Subcutaneous abdominal adipose tissue (tissue), 5 donors: ENCODE measurements around the gene UPK1A.
"Not testable (repeated sequence)": the region's sequence is repeated elsewhere in the genome, so short reads cannot be mapped to it uniquely, and the experiment has no call there.

Source experiments
- H3K27ac ChIP-seq: one replicate; pipeline ENCODE4 v1.7.0; 2013; ENCODE audit warnings: low read depth, mild to moderate bottlenecking, inconsistent platforms, low read length, moderate library complexity
- H3K27me3 ChIP-seq, 5 donors: one replicate each; pipeline ENCODE4 v1.7.0; 2013; ENCODE audit warnings: low read length in 5 of 5, inconsistent platforms in 1 of 5; ENCODE audit not compliant: control insufficient read depth in 5 of 5, insufficient read depth in 4 of 5
- H3K36me3 ChIP-seq, 5 donors: one replicate each; pipeline ENCODE4 v1.7.0; 2013; ENCODE audit warnings: low read length in 5 of 5; ENCODE audit not compliant: control insufficient read depth in 5 of 5, insufficient read depth in 5 of 5
- H3K4me1 ChIP-seq, 5 donors: one replicate each; pipeline ENCODE4 v1.7.0; 2013; ENCODE audit warnings: low read length in 5 of 5, mild to moderate bottlenecking in 3 of 5, moderate library complexity in 1 of 5; ENCODE audit not compliant: control insufficient read depth in 5 of 5, insufficient read depth in 5 of 5
- H3K4me3 ChIP-seq, 5 donors: one replicate each; pipeline ENCODE4 v1.7.0; 2013; ENCODE audit warnings: low read length in 5 of 5, low read depth in 1 of 5
- H3K9ac ChIP-seq, 5 donors: one replicate each; pipeline ENCODE4 v1.7.0; 2013; ENCODE audit warnings: low read length in 5 of 5, mild to moderate bottlenecking in 4 of 5, moderate library complexity in 3 of 5
- H3K9me3 ChIP-seq, 5 donors: one replicate each; pipeline ENCODE4 v1.7.0; 2013; ENCODE audit warnings: low read length in 5 of 5; ENCODE audit not compliant: control insufficient read depth in 5 of 5
- donor health status: healthy.
- donor health status: healthy.
- donor health status: healthy.
- donor health status: healthy.
- donor health status: healthy.

Gene UPK1A

DNA sequence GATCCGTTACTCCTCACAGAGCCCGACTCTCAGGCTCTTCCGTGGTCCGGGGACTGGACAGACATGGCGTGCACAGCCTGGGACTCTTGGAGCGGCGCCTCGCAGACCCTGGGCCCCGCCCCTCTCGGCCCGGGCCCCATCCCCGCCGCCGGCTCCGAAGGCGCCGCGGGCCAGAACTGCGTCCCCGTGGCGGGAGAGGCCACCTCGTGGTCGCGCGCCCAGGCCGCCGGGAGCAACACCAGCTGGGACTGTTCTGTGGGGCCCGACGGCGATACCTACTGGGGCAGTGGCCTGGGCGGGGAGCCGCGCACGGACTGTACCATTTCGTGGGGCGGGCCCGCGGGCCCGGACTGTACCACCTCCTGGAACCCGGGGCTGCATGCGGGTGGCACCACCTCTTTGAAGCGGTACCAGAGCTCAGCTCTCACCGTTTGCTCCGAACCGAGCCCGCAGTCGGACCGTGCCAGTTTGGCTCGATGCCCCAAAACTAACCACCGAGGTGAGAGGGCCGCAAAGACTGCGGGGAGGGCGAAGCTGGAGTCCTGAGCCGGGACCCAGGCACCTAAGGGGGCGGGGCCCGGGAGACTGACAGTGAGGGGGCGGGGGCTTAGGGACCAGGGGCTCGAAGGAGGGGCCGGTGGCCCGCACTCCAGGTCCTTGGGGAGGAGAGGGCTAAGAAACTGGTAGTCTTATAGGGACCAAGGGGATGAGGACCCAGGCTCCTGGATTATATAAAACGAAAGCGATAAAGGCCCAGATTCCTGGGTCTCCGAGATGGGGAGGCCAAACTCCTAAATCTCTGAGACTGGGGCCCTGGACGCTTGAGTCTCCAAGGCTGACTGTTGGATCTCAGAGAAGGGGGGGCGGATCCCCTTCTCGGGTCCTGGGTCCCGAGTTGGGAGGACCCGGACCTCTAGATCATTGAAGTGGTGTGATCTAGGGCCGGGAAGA is 22.8 kb upstream of the UPK1A start:
- Histone ChIP-seq H3K36me3 (no peaks in the 10 kb centered on the region), H3K27ac (peak overlapping the region; percentile 85), H3K4me3 (peak overlapping the region; percentile 73 to 88 (median 78)), H3K9me3 (no peaks in the 10 kb centered on the region), H3K4me1 (peaks cover 3 to 65% (median 35%) of the 10 kb centered on the region in 5 donors), H3K27me3 (no peaks in the 10 kb centered on the region), H3K9ac (peak overlapping the region; percentile 48 to 88 (median 78))

DNA sequence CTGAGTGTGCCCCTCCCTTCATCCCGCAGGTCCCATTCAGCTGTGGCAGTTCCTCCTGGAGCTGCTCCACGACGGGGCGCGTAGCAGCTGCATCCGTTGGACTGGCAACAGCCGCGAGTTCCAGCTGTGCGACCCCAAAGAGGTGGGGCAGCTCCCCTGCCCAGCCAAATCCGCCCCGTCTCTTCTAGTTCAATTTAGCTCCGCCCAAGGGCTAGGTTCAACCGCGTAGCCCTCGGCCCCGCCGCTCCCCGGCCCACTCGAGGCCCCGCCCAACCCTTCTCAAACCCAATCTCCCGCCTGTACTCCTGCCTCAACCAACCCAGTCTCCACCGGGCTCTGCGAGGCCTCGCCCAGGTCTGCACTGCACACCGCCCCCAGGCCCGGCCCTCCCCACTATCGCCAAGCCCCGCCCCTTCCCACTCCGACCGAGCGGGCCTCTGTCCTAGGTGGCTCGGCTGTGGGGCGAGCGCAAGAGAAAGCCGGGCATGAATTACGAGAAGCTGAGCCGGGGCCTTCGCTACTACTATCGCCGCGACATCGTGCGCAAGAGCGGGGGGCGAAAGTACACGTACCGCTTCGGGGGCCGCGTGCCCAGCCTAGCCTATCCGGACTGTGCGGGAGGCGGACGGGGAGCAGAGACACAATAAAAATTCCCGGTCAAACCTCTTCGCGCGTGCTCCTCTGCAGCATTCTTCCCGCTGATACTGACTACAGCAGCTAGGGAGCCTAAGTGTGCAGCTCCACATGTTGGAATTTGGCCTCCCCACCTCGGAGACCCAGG is 21.9 kb upstream of the UPK1A start:
- H3K36me3 ChIP-seq = no peaks in the 10 kb centered on the region
- peak overlapping the region; percentile 85 for H3K27ac ChIP-seq
- no peaks in the 10 kb centered on the region for H3K27me3 ChIP-seq
- peaks cover 8 to 68% (median 38%) of the 10 kb centered on the region in 5 donors for H3K4me1 ChIP-seq
- peak overlapping the region; percentile 48 to 88 (median 78) for H3K9ac ChIP-seq
- no peaks in the 10 kb centered on the region for H3K9me3 ChIP-seq
- H3K4me3 ChIP-seq = peak overlapping the region; percentile 73 to 88 (median 78)

- Histone ChIP-seq H3K36me3 (no peaks in the 10 kb centered on the region), H3K27me3 (no peaks in the 10 kb centered on the region), H3K4me1 (peaks cover 8 to 73% (median 45%) of the 10 kb centered on the region in 5 donors), H3K9me3 (no peaks in the 10 kb centered on the region), H3K4me3 (peak overlapping the region; percentile 73 to 81 (median 78)), H3K9ac (peak overlapping the region; percentile 48 to 85 (median 72)), H3K27ac (peak overlapping the region; percentile 85)
Measured at GRCh38 chr19:35644987-35645679, 21.2 kb upstream of the UPK1A start.

DNA sequence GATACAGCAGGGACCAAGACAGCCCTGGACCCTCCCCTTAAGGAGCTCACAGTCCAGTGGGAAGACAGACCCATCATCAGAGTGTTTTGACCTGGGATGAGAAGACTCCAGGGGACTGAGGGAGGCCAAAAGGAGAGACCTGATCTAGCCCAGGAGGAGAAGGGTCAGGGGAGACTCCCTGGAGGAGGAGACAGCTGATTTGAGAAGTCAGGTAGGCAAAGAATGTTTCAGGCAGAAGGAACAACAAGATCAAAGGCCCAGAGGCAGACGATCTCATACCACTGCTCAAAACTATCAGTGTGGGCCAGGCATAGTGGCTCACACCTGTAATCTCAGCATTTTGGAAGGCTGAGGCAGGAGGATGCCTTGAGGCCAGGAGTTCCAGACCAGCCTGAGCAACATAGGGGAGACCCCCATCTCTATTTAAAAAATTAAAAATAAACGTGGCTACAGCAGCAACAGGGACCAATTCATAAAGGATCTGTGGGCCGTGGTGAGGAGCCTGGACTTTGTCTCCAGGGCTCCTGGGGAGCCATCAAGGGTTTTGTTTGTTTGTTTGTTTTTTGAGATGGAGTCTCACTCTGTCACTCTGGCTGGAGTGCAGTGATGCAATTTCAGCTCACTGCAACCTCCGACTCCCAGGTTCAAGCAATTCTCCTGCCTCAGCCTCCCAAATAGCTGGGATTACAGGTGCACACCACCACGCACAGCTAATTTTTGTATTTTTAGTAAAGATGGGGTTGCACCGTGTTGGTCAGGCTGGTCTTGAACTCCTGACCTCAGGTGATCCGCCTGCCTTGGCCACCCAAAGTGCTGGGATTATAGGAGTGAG is 20.4 kb upstream of the UPK1A start:
- Histone ChIP-seq H3K27ac (no peak overlapping the region), H3K36me3 (peaks cover 0 to 6% (median 3%) of the 10 kb centered on the region in 5 donors), H3K4me3 (peak overlapping the region in 1 of 5 donors; percentile 67), H3K27me3 (no peaks in the 10 kb centered on the region), H3K4me1 (peaks cover 8 to 76% (median 49%) of the 10 kb centered on the region in 5 donors), H3K9ac (no peak overlapping the region), H3K9me3 (no peaks in the 10 kb centered on the region)

DNA sequence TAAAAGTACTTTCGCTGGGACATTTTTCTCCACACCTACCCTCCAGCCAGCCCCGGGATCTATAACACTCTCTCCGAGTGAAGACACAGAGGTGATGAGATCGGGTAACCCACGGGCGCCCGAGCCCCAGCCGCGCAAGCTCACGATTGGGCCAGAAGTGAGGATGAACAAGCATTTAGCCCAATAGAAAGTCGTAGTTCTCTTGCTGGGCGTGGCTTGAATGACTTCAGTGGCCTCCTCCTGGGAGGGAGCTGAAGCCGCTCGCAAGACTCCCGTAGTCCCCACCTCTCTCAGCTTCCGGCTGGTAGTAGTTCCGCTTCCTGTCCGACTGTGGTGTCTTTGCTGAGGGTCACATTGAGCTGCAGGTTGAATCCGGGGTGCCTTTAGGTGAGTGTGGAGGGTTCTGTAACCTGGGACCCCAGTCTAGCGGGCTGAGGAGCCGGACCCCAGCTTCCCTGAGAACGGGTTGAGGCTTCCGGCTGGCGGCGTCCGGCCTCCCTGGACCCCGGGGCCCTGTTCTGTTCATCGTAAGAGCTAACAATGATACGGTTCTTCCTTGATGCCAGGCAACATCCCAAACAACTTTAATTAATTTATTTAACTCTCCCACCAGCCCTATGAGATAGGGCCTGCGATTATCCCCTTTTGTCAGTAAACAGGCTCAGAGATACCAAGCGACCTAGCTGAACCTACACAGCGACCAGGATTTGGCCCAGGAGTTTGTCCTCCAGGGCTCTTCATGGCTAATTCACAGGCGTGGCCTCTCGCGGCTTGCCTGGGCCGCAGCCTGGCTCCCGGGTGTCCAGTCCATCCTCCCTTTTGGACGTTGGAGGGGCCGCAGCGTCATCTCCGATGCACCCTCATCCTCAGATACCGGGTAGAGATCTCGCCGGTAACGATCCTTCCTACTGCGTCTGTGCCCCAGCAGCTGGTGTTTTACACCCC is 18.0 kb upstream of the UPK1A start, which contains the start of gene COX6B1:
Gene COX6B1 (plus strand): TSS at position 307 of the 945 bp plus-strand sequence. CDS start 2,921 bp downstream, outside the sequence.
- Histone ChIP-seq H3K4me1 (peaks cover 8 to 57% (median 43%) of the 10 kb centered on the region in 5 donors), H3K9ac (peak within 1 kb of the TSS; percentile 83 to 98 (median 91)), H3K36me3 (peaks cover 0 to 19% (median 12%) of the 10 kb centered on the region in 5 donors)

GRCh38 chr19:35650581-35650980 is 15.7 kb upstream of the UPK1A start:
- H3K36me3 ChIP-seq = peaks cover 3 to 40% (median 29%) of the 10 kb centered on the region in 5 donors
- no peak overlapping the region for H3K9ac ChIP-seq
- no peaks in the 10 kb centered on the region for H3K9me3 ChIP-seq
- H3K4me3 ChIP-seq = no peak overlapping the region
- no peaks in the 10 kb centered on the region for H3K27me3 ChIP-seq
- H3K4me1 ChIP-seq = peaks cover 8 to 34% (median 21%) of the 10 kb centered on the region in 5 donors
- no peak overlapping the region for H3K27ac ChIP-seq

More for the DNA sequence above, 18.0 kb upstream of the UPK1A start, which contains the start of gene COX6B1:
- no peaks in the 10 kb centered on the region for H3K9me3 ChIP-seq
- peak within 1 kb of the TSS; percentile 64 to 96 (median 91) for H3K4me3 ChIP-seq
- H3K27ac ChIP-seq = peak within 1 kb of the TSS; percentile 84
- no peaks in the 10 kb centered on the region for H3K27me3 ChIP-seq

GRCh38 chr19:35654828-35655227 is 11.5 kb upstream of the UPK1A start:
- peaks cover 6 to 76% (median 57%) of the 10 kb centered on the region in 5 donors for H3K36me3 ChIP-seq
- not testable (repeated sequence) for H3K4me3 ChIP-seq, H3K9me3 ChIP-seq, H3K9ac ChIP-seq, H3K27ac ChIP-seq, H3K27me3 ChIP-seq, H3K4me1 ChIP-seq

DNA sequence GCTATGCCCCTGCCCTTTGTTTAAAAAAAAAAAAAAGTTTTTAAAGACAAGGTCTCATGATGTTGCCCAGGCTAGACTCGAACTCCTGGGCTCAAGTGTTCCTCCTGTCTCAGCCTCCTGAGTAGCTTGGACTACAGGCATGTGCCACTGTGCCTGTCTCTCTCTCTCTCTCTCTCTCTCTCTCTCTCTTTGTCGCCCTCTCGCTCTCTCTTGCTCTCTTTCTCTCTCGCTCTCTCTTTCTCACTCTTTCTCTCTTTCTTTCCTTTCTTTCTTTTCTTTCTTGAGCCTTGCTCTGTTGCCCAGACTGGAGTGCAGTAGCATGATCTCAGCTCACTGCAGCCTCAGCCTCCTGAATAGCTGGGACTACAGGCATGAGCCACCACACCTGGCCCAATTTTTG is 10.7 kb upstream of the UPK1A start:
- Histone ChIP-seq H3K27me3 (no peaks in the 10 kb centered on the region), H3K27ac (no peak overlapping the region), H3K4me1 (peaks cover 0 to 3% (median 0%) of the 10 kb centered on the region in 5 donors), H3K4me3 (no peak overlapping the region), H3K36me3 (peaks cover 6 to 76% (median 60%) of the 10 kb centered on the region in 5 donors), H3K9ac (no peak overlapping the region), H3K9me3 (no peaks in the 10 kb centered on the region)
